HepG2 (cell line): ENCODE data around the gene KRTAP5-4. TPM values are rescaled to one million over a fixed set of nuclear protein-coding genes. Genes with fewer than 3 reads are reported as not detected.
A peak's percentile ranks its signal among the peaks of the same experiment; 100 is the strongest.

Experiments used
- BCLAF1 ChIP-seq: fragments of 450-650 bp; IDR thresholded peaks from 2 replicates; pipeline ENCODE4 v1.6.1; 2017; ENCODE audit warnings: mild to moderate bottlenecking
- CREB1 ChIP-seq, 2 experiments: fragments of 450-650 bp in 1 of 2; IDR thresholded peaks; 2 replicates each; pipeline ENCODE4 v1.6.1; 2016 to 2017; ENCODE audit warnings: control low read depth in 1 of 2, mild to moderate bottlenecking in 1 of 2, missing compliant biosample characterization in 1 of 2, missing genetic modification characterization in 1 of 2
- E2F5 ChIP-seq: sonication (generic); formaldehyde crosslinking; conservative IDR thresholded peaks from 2 replicates; pipeline ENCODE4 v1.4.0; 2020; ENCODE audit warnings: missing genetic modification reagents
- FLYWCH1 ChIP-seq: sonication (generic); formaldehyde crosslinking; IDR thresholded peaks from 2 replicates; pipeline ENCODE4 v1.8.1; 2023; ENCODE audit warnings: mild to moderate bottlenecking, missing genetic modification reagents
- HNRNPH1 ChIP-seq: fragments of 200-400 bp; formaldehyde crosslinking; optimal IDR thresholded peaks from 2 replicates; pipeline ENCODE3; 2017; ENCODE audit warnings: mild to moderate bottlenecking, low read depth, low read length
- LRRFIP1 ChIP-seq: sonication (generic); formaldehyde crosslinking; conservative IDR thresholded peaks from 2 replicates; pipeline ENCODE4 v1.4.0; 2020; ENCODE audit warnings: missing genetic modification reagents
- MAZ ChIP-seq, 2 experiments: sonication (generic) in 1 of 2; formaldehyde crosslinking in 1 of 2; IDR thresholded peaks; 2 replicates each; pipeline versions ENCODE4 v1.5.0 to v1.6.1; 2012 to 2020; ENCODE audit warnings: low read depth in 2 of 2, mild to moderate bottlenecking in 2 of 2, borderline replicate concordance in 1 of 2, improper control_type of control experiment in 1 of 2, low read length in 1 of 2, missing genetic modification reagents in 1 of 2, moderate library complexity in 1 of 2
- MTA3 ChIP-seq: sonication (generic); formaldehyde crosslinking; IDR thresholded peaks from 2 replicates; pipeline ENCODE4 v1.4.0; 2020; ENCODE audit warnings: missing genetic modification reagents
- MXD1 ChIP-seq: sonication (generic); formaldehyde crosslinking; IDR thresholded peaks from 2 replicates; pipeline ENCODE4 v1.4.0; 2020; ENCODE audit warnings: mild to moderate bottlenecking, missing genetic modification reagents
- PHF20 ChIP-seq: sonication (generic); formaldehyde crosslinking; IDR thresholded peaks from 2 replicates; pipeline ENCODE4 v1.5.0; 2020; ENCODE audit warnings: mild to moderate bottlenecking, missing genetic modification reagents
- SMARCE1 ChIP-seq: fragments of 450-650 bp; IDR thresholded peaks from 2 replicates; pipeline ENCODE4 v1.6.1; 2017; ENCODE audit warnings: borderline replicate concordance
- ZBTB1 ChIP-seq: sonication (generic); formaldehyde crosslinking; IDR thresholded peaks from 2 replicates; pipeline ENCODE4 v1.4.0; 2020; ENCODE audit warnings: missing genetic modification reagents, borderline replicate concordance
- ZFP82 ChIP-seq: sonication (generic); formaldehyde crosslinking; IDR thresholded peaks from 2 replicates; pipeline ENCODE4 v1.5.1; 2020; ENCODE audit warnings: mild to moderate bottlenecking, missing genetic modification reagents, borderline replicate concordance
- ZMAT3 ChIP-seq: sonication (generic); formaldehyde crosslinking; conservative IDR thresholded peaks from 2 replicates; pipeline ENCODE4 v1.7.0; 2021; ENCODE audit warnings: missing genetic modification reagents
- ZNF326 ChIP-seq: sonication (generic); formaldehyde crosslinking; IDR thresholded peaks from 2 replicates; pipeline ENCODE4 v1.4.0; 2020; ENCODE audit warnings: missing genetic modification reagents, borderline replicate concordance
- ZNF574 ChIP-seq: sonication (generic); formaldehyde crosslinking; IDR thresholded peaks from 2 replicates; pipeline ENCODE4 v1.4.0; 2020; ENCODE audit warnings: missing genetic modification reagents
- ZNF709 ChIP-seq: sonication (generic); formaldehyde crosslinking; IDR thresholded peaks from 2 replicates; pipeline ENCODE4 v1.5.0; 2020; ENCODE audit warnings: mild to moderate bottlenecking, missing genetic modification reagents
- ZNF777 ChIP-seq: sonication (generic); formaldehyde crosslinking; IDR thresholded peaks from 2 replicates; pipeline ENCODE4 v1.4.0; 2020; ENCODE audit warnings: missing genetic modification reagents
- ZNF790 ChIP-seq: sonication (generic); formaldehyde crosslinking; IDR thresholded peaks from 2 replicates; pipeline ENCODE4 v1.8.0; 2022; ENCODE audit warnings: missing genetic modification reagents, mild to moderate bottlenecking, borderline replicate concordance
- polyA plus RNA-seq, 8 experiments: library from polyadenylated mRNA; depleted of rRNA in 3 of 8; stranded (reverse) in 7 of 8; unstranded in 1 of 8; fragments of >200 nt; fragmentation: Illumina TruSeq in 4 of 8; extraction: Trizol in 4 of 8; gene quantifications; 2 replicates each; pipeline versions ENCODE4 v1.2.1 to v1.2.3, GENCODE V29; 2011 to 2016; ENCODE audit warnings: low read depth in 4 of 8, missing spikeins in 1 of 8, mixed read lengths in 1 of 8; ENCODE audit not compliant: insufficient read depth in 1 of 8
- total RNA-seq, 5 experiments: library from RNA; depleted of rRNA; stranded (reverse); fragments of >200 nt; fragmentation: Illumina TruSeq; extraction: Trizol; gene quantifications; 2 replicates each; pipeline ENCODE4 v1.2.3, GENCODE V29; 2016; ENCODE audit warnings: low read depth in 1 of 5

KRTAP5-4 gene
- total and polyA plus RNA-seq, 2 of the 13 experiments (the other 11 are each of a cell fraction or from before 2014, with no cell fraction given), result not detected

GRCh38 chr11:1572197-1573076, 49.5 kb downstream of the KRTAP5-4 start, which contains the start of gene DUSP8 (continued):
- TF ChIP-seq LRRFIP1 (CRISPR knock-in tag) (no peak), MTA3 (no peak), ZNF790 (CRISPR knock-in tag) (no peak), BCLAF1 (no peak), ZNF709 (CRISPR knock-in tag) (no peak), E2F5 (no peak), ZNF777 (CRISPR knock-in tag) (peak; percentile 91), FLYWCH1 (CRISPR knock-in tag) (no peak), ZNF326 (no peak), ZBTB1 (no peak), PHF20 (CRISPR knock-in tag) (no peak), SMARCE1 (no peak), MXD1 (no peak), HNRNPH1 (no peak), ZFP82 (CRISPR knock-in tag) (0 out of 2 replicates have a peak, but pooled peaks have one; percentile 63), CREB1 (IDR thresholded peaks at IDR 0.05) (peak; percentile 96), CREB1 (CRISPR knock-in tag; IDR thresholded peaks at IDR 0.05) (no peak), ZNF574 (CRISPR knock-in tag) (no peak), MAZ (IDR thresholded peaks at IDR 0.05; ENCODE audit: borderline replicate concordance, low read depth, low read length) (no peak), MAZ (CRISPR knock-in tag; IDR thresholded peaks at IDR 0.05; ENCODE audit: low read depth) (0 out of 2 replicates have a peak, but pooled peaks have one; percentile 45), ZMAT3 (CRISPR knock-in tag) (no peak)
